GM23338 (cell line): ENCODE results near the gene SPINK6. TPM values are rescaled to one million over a fixed set of nuclear protein-coding genes. Genes with fewer than 3 reads are reported as not detected.

Experiments
- ATAC-seq: fragments of 200-7000 bp; cut with Tn5 transposase; 3 replicates; pipeline ENCODE4 v1.9.1; 2020
- DNase-seq: peaks from one replicate; pipeline ENCODE4 v3.0.0-alpha.2; 2015; ENCODE audit warnings: low spot score
- H2AFZ ChIP-seq: fragments of 200-600 bp; sonication (generic); 2 replicates; pipeline ENCODE4 v1.8.0; 2016; ENCODE audit warnings: antibody characterized with exemption, mild to moderate bottlenecking, moderate library complexity
- H3F3A ChIP-seq: fragments of 200-600 bp; sonication (generic); replicated peaks from 2 replicates; pipeline ENCODE4 v1.8.0; 2017; ENCODE audit warnings: antibody characterized with exemption, mixed run types, low read depth
- H3K27ac ChIP-seq: fragments of 200-600 bp; sonication (generic); 2 replicates; pipeline ENCODE4 v1.6.1; 2016; ENCODE audit warnings: low read depth
- H3K27me3 ChIP-seq: fragments of 200-600 bp; sonication (generic); 2 replicates; pipeline ENCODE4 v1.8.0; 2016; ENCODE audit warnings: mild to moderate bottlenecking, mixed run types, moderate library complexity; ENCODE audit not compliant: insufficient read depth
- H3K36me3 ChIP-seq: fragments of 200-600 bp; sonication (generic); 2 replicates; pipeline ENCODE4 v1.8.0; 2016; ENCODE audit warnings: mild to moderate bottlenecking; ENCODE audit not compliant: insufficient read depth
- H3K4me1 ChIP-seq: fragments of 200-600 bp; sonication (generic); 2 replicates; pipeline ENCODE4 v1.8.0; 2016; ENCODE audit warnings: mild to moderate bottlenecking, moderate library complexity; ENCODE audit not compliant: insufficient read depth
- H3K4me2 ChIP-seq: fragments of 200-600 bp; sonication (generic); 2 replicates; pipeline ENCODE4 v1.7.1; 2017; ENCODE audit warnings: mixed run types
- H3K4me3 ChIP-seq: fragments of 200-600 bp; sonication (generic); 2 replicates; pipeline ENCODE4 v1.6.1; 2016; ENCODE audit warnings: mixed run types
- H3K79me2 ChIP-seq: fragments of 200-600 bp; sonication (generic); replicated peaks from 2 replicates; pipeline ENCODE4 v1.8.0; 2017; ENCODE audit warnings: mild to moderate bottlenecking; ENCODE audit not compliant: insufficient read depth
- H3K9me2 ChIP-seq: fragments of 200-600 bp; sonication (generic); 2 replicates; pipeline ENCODE4 v1.8.0; 2017; ENCODE audit not compliant: insufficient read depth
- H4K20me1 ChIP-seq: fragments of 200-600 bp; sonication (generic); replicated peaks from 2 replicates; pipeline ENCODE4 v1.8.0; 2017; ENCODE audit warnings: mild to moderate bottlenecking; ENCODE audit not compliant: insufficient read depth
- H3K27ac Mint-ChIP-seq: 2 replicates; pipeline ENCODE4 v1.8.0; 2020; ENCODE audit warnings: inconsistent platforms, mild to moderate bottlenecking, moderate library complexity, mixed read lengths
- H3K27me3 Mint-ChIP-seq: 3 replicates; pipeline ENCODE4 v1.8.0; 2022; ENCODE audit warnings: low read depth, mild to moderate bottlenecking, moderate library complexity, mixed read lengths, inconsistent platforms; ENCODE audit not compliant: insufficient read depth, poor library complexity
- H3K36me3 Mint-ChIP-seq: 3 replicates; pipeline ENCODE4 v1.8.0; 2021; ENCODE audit warnings: low read depth, mild to moderate bottlenecking, inconsistent platforms, moderate library complexity, mixed read lengths
- H3K4me1 Mint-ChIP-seq: 3 replicates; pipeline ENCODE4 v1.8.0; 2020; ENCODE audit warnings: mild to moderate bottlenecking, inconsistent platforms, mixed read lengths
- H3K4me3 Mint-ChIP-seq: 3 replicates; pipeline ENCODE4 v1.8.0; 2021; ENCODE audit warnings: moderate library complexity, mild to moderate bottlenecking, inconsistent platforms, mixed read lengths
- H3K9me3 Mint-ChIP-seq: 3 replicates; pipeline ENCODE4 v1.8.0; 2020; ENCODE audit warnings: moderate library complexity, mild to moderate bottlenecking, inconsistent platforms, mixed read lengths
- CREB1 ChIP-seq: fragments of 250-450 bp; sonication (Bioruptor Pico); IDR thresholded peaks from 2 replicates; pipeline ENCODE4 v1.5.0; 2020; ENCODE audit warnings: low read depth, mild to moderate bottlenecking, moderate library complexity
- EZH2 ChIP-seq: fragments of 200-600 bp; sonication (generic); IDR thresholded peaks from one replicate; pipeline ENCODE4 v1.8.0; 2017; ENCODE audit warnings: antibody characterized with exemption, mild to moderate bottlenecking, low read depth; ENCODE audit not compliant: unreplicated experiment
- EZH2phosphoT487 ChIP-seq: fragments of 200-600 bp; sonication (generic); IDR thresholded peaks from one replicate; pipeline ENCODE4 v1.8.1; 2018; ENCODE audit warnings: antibody characterized with exemption; ENCODE audit not compliant: unreplicated experiment
- JUNB ChIP-seq: IDR thresholded peaks from one replicate; pipeline ENCODE4 v1.6.1; 2016; ENCODE audit warnings: antibody characterized with exemption; ENCODE audit not compliant: unreplicated experiment
- NANOG ChIP-seq: IDR thresholded peaks from 2 replicates; pipeline ENCODE4 v1.6.1; 2016; ENCODE audit warnings: antibody characterized with exemption, borderline replicate concordance
- POLR2AphosphoS5 ChIP-seq: IDR thresholded peaks from 2 replicates; pipeline ENCODE4 v1.6.1; 2016; ENCODE audit warnings: antibody characterized with exemption, low read depth
- STAT1 ChIP-seq: IDR thresholded peaks from one replicate; pipeline ENCODE4 v1.6.1; 2016; ENCODE audit warnings: antibody characterized with exemption; ENCODE audit not compliant: unreplicated experiment
- ZNF114 ChIP-seq: fragments of 250-450 bp; sonication (Bioruptor Pico); IDR thresholded peaks from 2 replicates; pipeline ENCODE4 v1.5.0; 2020; ENCODE audit warnings: mild to moderate bottlenecking, moderate library complexity
- ZNF331 ChIP-seq: fragments of 250-450 bp; sonication (Bioruptor Pico); IDR thresholded peaks from 2 replicates; pipeline ENCODE4 v1.5.0; 2020; ENCODE audit warnings: low read depth, mild to moderate bottlenecking, moderate library complexity
- polyA plus RNA-seq: library from polyadenylated mRNA; unstranded; fragments of >200 nt; fragmentation: Nextera tagmentation; extraction: Ambion mirVana; gene quantifications from 2 replicates; pipeline ENCODE4 v1.2.1, GENCODE V29; 2016
- total RNA-seq: library from RNA; depleted of rRNA; stranded (reverse); fragments of >200 nt; shearing (Covaris generic); gene quantifications from 2 replicates; pipeline ENCODE4 v1.2.3, GENCODE V29; 2014
- TF ChIP-seq, protein P1 (sequence below), 2 experiments: fragments of 200-600 bp in 1 of 2; sonication (generic) in 1 of 2; conservative IDR thresholded peaks; 2 replicates each; pipeline versions ENCODE4 v1.5.1 to v1.6.1; 2016 to 2017; ENCODE audit warnings: antibody characterized with exemption in 2 of 2, low read depth in 2 of 2, mild to moderate bottlenecking in 2 of 2, moderate library complexity in 1 of 2
- TF ChIP-seq, protein P2 (sequence below): IDR thresholded peaks from one replicate; pipeline ENCODE4 v1.6.1; 2018; ENCODE audit warnings: antibody characterized with exemption; ENCODE audit not compliant: unreplicated experiment
- TF ChIP-seq, protein P3 (sequence below): IDR thresholded peaks from 2 replicates; pipeline ENCODE4 v1.6.1; 2016; ENCODE audit warnings: antibody characterized with exemption
- TF ChIP-seq, protein P4 (sequence below): fragments of 250-450 bp; sonication (Bioruptor Pico); IDR thresholded peaks from 2 replicates; pipeline ENCODE4 v1.5.0; 2020; ENCODE audit warnings: mild to moderate bottlenecking, moderate library complexity

Gene SPINK6
- total and polyA plus RNA-seq, 2 experiments from 2014 or later = 0.53 TPM; not detected in 1

DNA sequence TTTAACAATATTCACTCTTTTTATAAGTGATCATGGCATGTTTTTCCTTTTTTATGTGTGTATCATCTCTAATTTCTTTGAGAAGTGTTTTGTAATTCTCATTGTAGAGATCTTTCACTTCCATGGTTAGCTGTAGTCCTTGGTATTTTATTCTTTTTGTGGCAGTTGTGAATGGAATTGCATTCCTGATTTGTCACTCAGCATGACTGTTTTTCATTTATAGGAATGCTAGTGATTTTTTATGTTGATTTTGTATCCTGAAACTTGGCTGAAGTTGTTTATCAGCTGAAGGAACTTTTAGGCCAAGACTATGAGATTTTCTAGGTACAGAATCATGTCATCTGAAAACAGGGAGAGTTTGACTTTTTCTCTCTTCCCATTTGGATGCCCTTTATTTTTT lies 52.6 kb downstream of the SPINK6 start:
- peaks cover 17% of the 10 kb centered on the region for H3K9me3 Mint-ChIP-seq
- H3K4me3 Mint-ChIP-seq = no peak overlapping the region
- TF ChIP-seq JUNB (no peak), EZH2 (no peak), POLR2AphosphoS5 (no peak), STAT1 (no peak), NANOG (no peak), ZNF331 (CRISPR knock-in tag) (no peak), CREB1 (no peak), EZH2phosphoT487 (no peak), ZNF114 (no peak)
- TF ChIP-seq, protein P1, sequence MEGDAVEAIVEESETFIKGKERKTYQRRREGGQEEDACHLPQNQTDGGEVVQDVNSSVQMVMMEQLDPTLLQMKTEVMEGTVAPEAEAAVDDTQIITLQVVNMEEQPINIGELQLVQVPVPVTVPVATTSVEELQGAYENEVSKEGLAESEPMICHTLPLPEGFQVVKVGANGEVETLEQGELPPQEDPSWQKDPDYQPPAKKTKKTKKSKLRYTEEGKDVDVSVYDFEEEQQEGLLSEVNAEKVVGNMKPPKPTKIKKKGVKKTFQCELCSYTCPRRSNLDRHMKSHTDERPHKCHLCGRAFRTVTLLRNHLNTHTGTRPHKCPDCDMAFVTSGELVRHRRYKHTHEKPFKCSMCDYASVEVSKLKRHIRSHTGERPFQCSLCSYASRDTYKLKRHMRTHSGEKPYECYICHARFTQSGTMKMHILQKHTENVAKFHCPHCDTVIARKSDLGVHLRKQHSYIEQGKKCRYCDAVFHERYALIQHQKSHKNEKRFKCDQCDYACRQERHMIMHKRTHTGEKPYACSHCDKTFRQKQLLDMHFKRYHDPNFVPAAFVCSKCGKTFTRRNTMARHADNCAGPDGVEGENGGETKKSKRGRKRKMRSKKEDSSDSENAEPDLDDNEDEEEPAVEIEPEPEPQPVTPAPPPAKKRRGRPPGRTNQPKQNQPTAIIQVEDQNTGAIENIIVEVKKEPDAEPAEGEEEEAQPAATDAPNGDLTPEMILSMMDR (conservative IDR thresholded peaks at IDR 0.05; ENCODE audit: low read depth in 2 of 2) = no peak
- TF ChIP-seq, protein P2, sequence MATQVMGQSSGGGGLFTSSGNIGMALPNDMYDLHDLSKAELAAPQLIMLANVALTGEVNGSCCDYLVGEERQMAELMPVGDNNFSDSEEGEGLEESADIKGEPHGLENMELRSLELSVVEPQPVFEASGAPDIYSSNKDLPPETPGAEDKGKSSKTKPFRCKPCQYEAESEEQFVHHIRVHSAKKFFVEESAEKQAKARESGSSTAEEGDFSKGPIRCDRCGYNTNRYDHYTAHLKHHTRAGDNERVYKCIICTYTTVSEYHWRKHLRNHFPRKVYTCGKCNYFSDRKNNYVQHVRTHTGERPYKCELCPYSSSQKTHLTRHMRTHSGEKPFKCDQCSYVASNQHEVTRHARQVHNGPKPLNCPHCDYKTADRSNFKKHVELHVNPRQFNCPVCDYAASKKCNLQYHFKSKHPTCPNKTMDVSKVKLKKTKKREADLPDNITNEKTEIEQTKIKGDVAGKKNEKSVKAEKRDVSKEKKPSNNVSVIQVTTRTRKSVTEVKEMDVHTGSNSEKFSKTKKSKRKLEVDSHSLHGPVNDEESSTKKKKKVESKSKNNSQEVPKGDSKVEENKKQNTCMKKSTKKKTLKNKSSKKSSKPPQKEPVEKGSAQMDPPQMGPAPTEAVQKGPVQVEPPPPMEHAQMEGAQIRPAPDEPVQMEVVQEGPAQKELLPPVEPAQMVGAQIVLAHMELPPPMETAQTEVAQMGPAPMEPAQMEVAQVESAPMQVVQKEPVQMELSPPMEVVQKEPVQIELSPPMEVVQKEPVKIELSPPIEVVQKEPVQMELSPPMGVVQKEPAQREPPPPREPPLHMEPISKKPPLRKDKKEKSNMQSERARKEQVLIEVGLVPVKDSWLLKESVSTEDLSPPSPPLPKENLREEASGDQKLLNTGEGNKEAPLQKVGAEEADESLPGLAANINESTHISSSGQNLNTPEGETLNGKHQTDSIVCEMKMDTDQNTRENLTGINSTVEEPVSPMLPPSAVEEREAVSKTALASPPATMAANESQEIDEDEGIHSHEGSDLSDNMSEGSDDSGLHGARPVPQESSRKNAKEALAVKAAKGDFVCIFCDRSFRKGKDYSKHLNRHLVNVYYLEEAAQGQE = no peak
- TF ChIP-seq, protein P3, sequence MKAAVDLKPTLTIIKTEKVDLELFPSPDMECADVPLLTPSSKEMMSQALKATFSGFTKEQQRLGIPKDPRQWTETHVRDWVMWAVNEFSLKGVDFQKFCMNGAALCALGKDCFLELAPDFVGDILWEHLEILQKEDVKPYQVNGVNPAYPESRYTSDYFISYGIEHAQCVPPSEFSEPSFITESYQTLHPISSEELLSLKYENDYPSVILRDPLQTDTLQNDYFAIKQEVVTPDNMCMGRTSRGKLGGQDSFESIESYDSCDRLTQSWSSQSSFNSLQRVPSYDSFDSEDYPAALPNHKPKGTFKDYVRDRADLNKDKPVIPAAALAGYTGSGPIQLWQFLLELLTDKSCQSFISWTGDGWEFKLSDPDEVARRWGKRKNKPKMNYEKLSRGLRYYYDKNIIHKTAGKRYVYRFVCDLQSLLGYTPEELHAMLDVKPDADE = no peak
- TF ChIP-seq, protein P4, sequence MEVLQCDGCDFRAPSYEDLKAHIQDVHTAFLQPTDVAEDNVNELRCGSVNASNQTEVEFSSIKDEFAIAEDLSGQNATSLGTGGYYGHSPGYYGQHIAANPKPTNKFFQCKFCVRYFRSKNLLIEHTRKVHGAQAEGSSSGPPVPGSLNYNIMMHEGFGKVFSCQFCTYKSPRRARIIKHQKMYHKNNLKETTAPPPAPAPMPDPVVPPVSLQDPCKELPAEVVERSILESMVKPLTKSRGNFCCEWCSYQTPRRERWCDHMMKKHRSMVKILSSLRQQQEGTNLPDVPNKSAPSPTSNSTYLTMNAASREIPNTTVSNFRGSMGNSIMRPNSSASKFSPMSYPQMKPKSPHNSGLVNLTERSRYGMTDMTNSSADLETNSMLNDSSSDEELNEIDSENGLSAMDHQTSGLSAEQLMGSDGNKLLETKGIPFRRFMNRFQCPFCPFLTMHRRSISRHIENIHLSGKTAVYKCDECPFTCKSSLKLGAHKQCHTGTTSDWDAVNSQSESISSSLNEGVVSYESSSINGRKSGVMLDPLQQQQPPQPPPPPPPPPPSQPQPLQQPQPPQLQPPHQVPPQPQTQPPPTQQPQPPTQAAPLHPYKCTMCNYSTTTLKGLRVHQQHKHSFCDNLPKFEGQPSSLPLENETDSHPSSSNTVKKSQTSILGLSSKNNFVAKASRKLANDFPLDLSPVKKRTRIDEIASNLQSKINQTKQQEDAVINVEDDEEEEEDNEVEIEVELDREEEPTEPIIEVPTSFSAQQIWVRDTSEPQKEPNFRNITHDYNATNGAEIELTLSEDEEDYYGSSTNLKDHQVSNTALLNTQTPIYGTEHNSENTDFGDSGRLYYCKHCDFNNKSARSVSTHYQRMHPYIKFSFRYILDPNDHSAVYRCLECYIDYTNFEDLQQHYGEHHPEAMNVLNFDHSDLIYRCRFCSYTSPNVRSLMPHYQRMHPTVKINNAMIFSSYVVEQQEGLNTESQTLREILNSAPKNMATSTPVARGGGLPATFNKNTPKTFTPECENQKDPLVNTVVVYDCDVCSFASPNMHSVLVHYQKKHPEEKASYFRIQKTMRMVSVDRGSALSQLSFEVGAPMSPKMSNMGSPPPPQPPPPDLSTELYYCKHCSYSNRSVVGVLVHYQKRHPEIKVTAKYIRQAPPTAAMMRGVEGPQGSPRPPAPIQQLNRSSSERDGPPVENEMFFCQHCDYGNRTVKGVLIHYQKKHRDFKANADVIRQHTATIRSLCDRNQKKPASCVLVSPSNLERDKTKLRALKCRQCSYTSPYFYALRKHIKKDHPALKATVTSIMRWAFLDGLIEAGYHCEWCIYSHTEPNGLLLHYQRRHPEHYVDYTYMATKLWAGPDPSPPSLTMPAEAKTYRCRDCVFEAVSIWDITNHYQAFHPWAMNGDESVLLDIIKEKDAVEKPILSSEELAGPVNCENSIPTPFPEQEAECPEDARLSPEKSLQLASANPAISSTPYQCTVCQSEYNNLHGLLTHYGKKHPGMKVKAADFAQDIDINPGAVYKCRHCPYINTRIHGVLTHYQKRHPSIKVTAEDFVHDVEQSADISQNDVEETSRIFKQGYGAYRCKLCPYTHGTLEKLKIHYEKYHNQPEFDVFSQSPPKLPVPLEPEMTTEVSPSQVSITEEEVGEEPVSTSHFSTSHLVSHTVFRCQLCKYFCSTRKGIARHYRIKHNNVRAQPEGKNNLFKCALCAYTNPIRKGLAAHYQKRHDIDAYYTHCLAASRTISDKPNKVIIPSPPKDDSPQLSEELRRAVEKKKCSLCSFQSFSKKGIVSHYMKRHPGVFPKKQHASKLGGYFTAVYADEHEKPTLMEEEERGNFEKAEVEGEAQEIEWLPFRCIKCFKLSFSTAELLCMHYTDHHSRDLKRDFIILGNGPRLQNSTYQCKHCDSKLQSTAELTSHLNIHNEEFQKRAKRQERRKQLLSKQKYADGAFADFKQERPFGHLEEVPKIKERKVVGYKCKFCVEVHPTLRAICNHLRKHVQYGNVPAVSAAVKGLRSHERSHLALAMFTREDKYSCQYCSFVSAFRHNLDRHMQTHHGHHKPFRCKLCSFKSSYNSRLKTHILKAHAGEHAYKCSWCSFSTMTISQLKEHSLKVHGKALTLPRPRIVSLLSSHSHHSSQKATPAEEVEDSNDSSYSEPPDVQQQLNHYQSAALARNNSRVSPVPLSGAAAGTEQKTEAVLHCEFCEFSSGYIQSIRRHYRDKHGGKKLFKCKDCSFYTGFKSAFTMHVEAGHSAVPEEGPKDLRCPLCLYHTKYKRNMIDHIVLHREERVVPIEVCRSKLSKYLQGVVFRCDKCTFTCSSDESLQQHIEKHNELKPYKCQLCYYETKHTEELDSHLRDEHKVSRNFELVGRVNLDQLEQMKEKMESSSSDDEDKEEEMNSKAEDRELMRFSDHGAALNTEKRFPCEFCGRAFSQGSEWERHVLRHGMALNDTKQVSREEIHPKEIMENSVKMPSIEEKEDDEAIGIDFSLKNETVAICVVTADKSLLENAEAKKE (CRISPR knock-in tag) = no peak
- Histone ChIP-seq H3K27ac (no peak overlapping the region), H3K36me3 (peaks cover 4% of the 10 kb centered on the region; the same call in 1 of the 2 replicates), H2AFZ (0 out of 2 replicates have a peak overlapping the region, but pooled peaks have one; percentile 18), H4K20me1 (no peaks in the 10 kb centered on the region), H3K4me3 (no peak overlapping the region), H3K79me2 (no peaks in the 10 kb centered on the region), H3F3A (no peaks in the 10 kb centered on the region), H3K27me3 (no peaks in the 10 kb centered on the region), H3K4me1 (no peaks in the 10 kb centered on the region), H3K9me2 (no peaks in the 10 kb centered on the region; the same call in 1 of the 2 replicates), H3K4me2 (no peak overlapping the region)
- DNase-seq = no peak
- no peak overlapping the region for H3K27ac Mint-ChIP-seq
- no peak for ATAC-seq
- no peaks in the 10 kb centered on the region; the same call in 2 of the 3 replicates for H3K36me3 Mint-ChIP-seq
- no peaks in the 10 kb centered on the region for H3K27me3 Mint-ChIP-seq
- H3K4me1 Mint-ChIP-seq = no peaks in the 10 kb centered on the region
